Kidney (tissue), 14 donors: Measurements from ENCODE around the gene TMEM169. TPM values are rescaled to one million over a fixed set of nuclear protein-coding genes. Genes with fewer than 3 reads are reported as not detected.
A peak's percentile ranks its signal among the peaks of the same experiment; 100 is the strongest.

Source experiments
- DNase-seq, 5 donors: peaks; one replicate each; pipeline ENCODE4 v3.0.0-alpha.2; 2013 to 2020
- FAIRE-seq: peaks from 2 replicates; lab custom pipeline; 2012; peaks lifted over from hg19 to GRCh38; lab: Jason Lieb, UNC
- H3K27ac ChIP-seq, 2 donors: one replicate each; pipeline ENCODE4 v1.7.0; 2013; ENCODE audit warnings: low read depth in 2 of 2, low read length in 2 of 2, inconsistent platforms in 1 of 2
- H3K27me3 ChIP-seq: one replicate; pipeline ENCODE4 v1.7.1; 2013; ENCODE audit warnings: low read length, inconsistent platforms; ENCODE audit not compliant: control insufficient read depth, insufficient read depth
- H3K36me3 ChIP-seq, 3 donors: one replicate each; pipeline versions ENCODE4 v1.7.0 to v1.7.1; 2013; ENCODE audit warnings: low read length in 3 of 3, control low read depth in 1 of 3, inconsistent platforms in 1 of 3; ENCODE audit not compliant: insufficient read depth in 3 of 3, control insufficient read depth in 2 of 3
- H3K4me1 ChIP-seq, 3 donors: one replicate each; pipeline versions ENCODE4 v1.7.0 to v1.7.1; 2013; ENCODE audit warnings: low read length in 3 of 3, inconsistent platforms in 1 of 3, low read depth in 1 of 3; ENCODE audit not compliant: control insufficient read depth in 2 of 3, insufficient read depth in 2 of 3
- H3K4me3 ChIP-seq, 3 donors: one replicate each; pipeline versions ENCODE4 v1.7.0 to v1.8.1; 2013; ENCODE audit warnings: low read length in 3 of 3, control low read depth in 1 of 3, inconsistent platforms in 1 of 3
- H3K9ac ChIP-seq, 3 donors: one replicate each; pipeline versions ENCODE4 v1.7.0 to v1.7.1; 2013; ENCODE audit warnings: low read length in 3 of 3, control low read depth in 1 of 3, inconsistent platforms in 1 of 3
- H3K9me3 ChIP-seq, 3 donors: one replicate each; pipeline versions ENCODE4 v1.7.0 to v1.7.1; 2013; ENCODE audit warnings: low read length in 3 of 3, control low read depth in 1 of 3, inconsistent platforms in 1 of 3; ENCODE audit not compliant: control insufficient read depth in 2 of 3, insufficient read depth in 1 of 3
- CTCF ChIP-seq: IDR thresholded peaks from 3 replicates; pipeline ENCODE4 v1.5.1; 2012; ENCODE audit warnings: mild to moderate bottlenecking, moderate library complexity, borderline replicate concordance; ENCODE audit not compliant: insufficient read depth; ENCODE audit errors: extremely low read depth
- intact Hi-C: fragments of 100-400 bp; cut with DNase I; formaldehyde crosslinking; loops from one replicate; pipeline ENCODE4 v1.11.1; 2022
- polyA plus RNA-seq: library from polyadenylated mRNA; stranded (reverse); fragments of 350-450 nt; fragmentation: Illumina TruSeq; extraction: RNeasy Lipid Tissue Mini Kit (QIAGEN cat#74804); gene quantifications from one replicate; pipeline ENCODE4 v1.2.3, GENCODE V29; 2014; ENCODE audit warnings: low read depth, low replicate concordance; ENCODE audit not compliant: insufficient read depth
- total RNA-seq: library from RNA; stranded (reverse); fragmentation: NEBNext Ultra II Directional; extraction: Animal tissue kit (Norgen Biotek cat#: 25700); gene quantifications from one replicate; pipeline ENCODE4 v1.2.1, GENCODE V29; 2021
- donor health status: control.
- donor health status: control.
- donor health status: control.
- donor health status: control.
- donor health status: control.
- donor health status: DM: yes; HTN: yes; CAD: no.
- donor health status: Normal renal cell carcinoma (clear cell type).

The TMEM169 gene
- total and polyA plus RNA-seq, 2 donors from 2014 or later = 1.6 to 4.6 TPM

GRCh38 chr2:216074380-216074779 lies 7.3 kb upstream of the TMEM169 start:
- Histone ChIP-seq H3K36me3 (peaks cover 0 to 7% (median 0%) of the 10 kb centered on the region in 3 donors), H3K9ac (no peak overlapping the region), H3K9me3 (no peaks in the 10 kb centered on the region), H3K4me1 (peaks cover 0 to 5% (median 4%) of the 10 kb centered on the region in 3 donors), H3K4me3 (no peak overlapping the region), H3K27me3 (no peaks in the 10 kb centered on the region), H3K27ac (no peak overlapping the region)
- no peak for TF ChIP-seq CTCF
- DNase-seq = no peak
- intact Hi-C loops = no loop called here
- no peak for FAIRE-seq

DNA sequence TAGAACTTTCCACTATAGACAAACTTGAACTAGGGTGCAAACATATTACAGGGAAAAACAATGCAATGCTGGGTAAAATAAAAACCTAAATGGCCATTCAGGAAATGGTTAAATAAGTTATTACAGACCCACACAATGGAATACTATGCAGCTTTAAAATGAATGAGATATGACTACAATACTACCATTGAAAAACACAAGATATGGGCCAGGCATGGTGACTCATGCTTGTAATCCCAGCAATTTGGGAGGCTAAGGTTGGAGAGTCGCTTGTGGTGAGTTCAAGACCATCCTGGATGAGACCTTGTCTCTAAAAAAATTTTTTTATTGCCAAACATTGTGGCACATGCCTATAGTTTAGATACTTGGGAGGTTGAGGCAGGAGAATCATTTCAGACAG lies 6.9 kb upstream of the TMEM169 start:
- peaks cover 0 to 5% (median 4%) of the 10 kb centered on the region in 3 donors for H3K4me1 ChIP-seq
- intact Hi-C loops = no loop called here
- TF ChIP-seq CTCF = no peak

DNA sequence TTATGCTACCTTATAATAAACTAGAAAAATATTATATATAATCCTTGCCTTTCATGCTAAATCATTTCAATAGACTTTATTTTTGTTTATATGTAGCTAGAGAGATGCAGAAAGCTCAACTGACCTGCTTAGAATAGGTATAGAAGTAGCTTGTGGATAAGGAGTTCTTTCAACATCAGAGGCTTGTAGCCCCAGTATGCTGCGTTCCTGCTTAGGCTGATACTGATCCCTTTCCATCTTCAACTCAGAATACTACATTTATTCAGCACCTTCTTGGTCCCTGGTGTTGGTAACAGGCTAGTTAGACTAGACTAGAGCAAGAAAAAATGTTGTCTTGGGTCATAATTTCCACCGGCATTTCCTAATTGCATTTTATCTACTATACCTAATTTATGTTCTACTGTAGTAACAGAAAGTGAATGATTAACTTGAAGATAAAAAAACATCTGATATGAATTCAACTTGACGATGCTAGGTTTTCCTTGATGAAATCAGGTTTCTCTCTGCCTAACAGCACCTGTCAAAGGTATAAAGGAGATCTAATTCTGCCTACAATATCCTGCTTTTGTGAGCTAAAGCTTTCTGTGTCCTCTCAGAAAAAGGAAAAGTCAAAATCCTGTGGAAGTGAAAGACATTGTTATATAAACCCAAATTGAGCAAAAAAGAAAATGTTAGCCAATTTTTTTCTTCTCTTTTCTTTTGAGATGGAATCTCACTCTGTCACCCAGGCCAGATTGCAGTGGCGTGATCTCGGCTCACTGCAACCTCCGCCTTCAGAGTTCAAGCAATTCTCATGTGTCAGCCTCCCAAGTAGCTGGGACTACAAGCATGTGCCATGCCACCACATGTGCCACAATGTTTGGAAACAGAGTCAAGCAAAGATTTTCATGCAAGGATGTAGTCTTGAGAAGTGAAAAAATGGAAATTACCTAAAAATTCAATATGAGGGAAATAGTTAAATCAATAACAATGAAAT lies 5.9 kb upstream of the TMEM169 start:
- Histone ChIP-seq H3K27me3 (no peaks in the 10 kb centered on the region), H3K4me3 (no peak overlapping the region), H3K27ac (peak overlapping the region in 1 of 2 donors; percentile 41), H3K9me3 (no peaks in the 10 kb centered on the region), H3K9ac (no peak overlapping the region), H3K36me3 (peaks cover 0 to 7% (median 0%) of the 10 kb centered on the region in 3 donors), H3K4me1 (peaks cover 0 to 5% (median 4%) of the 10 kb centered on the region in 3 donors)
- no peak for FAIRE-seq
- TF ChIP-seq CTCF = no peak
- peak in 2 of 5 donors; percentile 17 to 21 for DNase-seq
- intact Hi-C loops = no loop called here

More for the DNA sequence above, 6.9 kb upstream of the TMEM169 start:
- Histone ChIP-seq H3K36me3 (peaks cover 0 to 7% (median 0%) of the 10 kb centered on the region in 3 donors), H3K9ac (no peak overlapping the region), H3K27ac (no peak overlapping the region), H3K9me3 (no peaks in the 10 kb centered on the region), H3K4me3 (no peak overlapping the region), H3K27me3 (no peaks in the 10 kb centered on the region)
- DNase-seq (no peak), FAIRE-seq (no peak)
